H9 (cell line): ENCODE measurements around the gene CDHR2. TPM values are rescaled to one million over a fixed set of nuclear protein-coding genes. Genes with fewer than 3 reads are reported as not detected.

Experiments used
- DNase-seq: peaks from one replicate; pipeline ENCODE4 v3.0.0-alpha.2; 2017
- H2AFZ ChIP-seq: one replicate; pipeline ENCODE4 v1.6.1; 2013; ENCODE audit warnings: mild to moderate bottlenecking, low read length, control low read depth, moderate library complexity
- H2AK5ac ChIP-seq: 2 replicates; pipeline ENCODE4 v1.6.1; 2013; ENCODE audit warnings: low read length, control low read depth, mixed read lengths; ENCODE audit not compliant: insufficient read length
- H2BK120ac ChIP-seq: one replicate; pipeline ENCODE4 v1.6.1; 2013; ENCODE audit warnings: low read depth, mild to moderate bottlenecking, low read length, control low read depth, inconsistent platforms; ENCODE audit not compliant: poor library complexity, severe bottlenecking
- H2BK12ac ChIP-seq: 2 replicates; pipeline ENCODE4 v1.6.1; 2013; ENCODE audit warnings: low read length, control low read depth, mixed read lengths, low read depth; ENCODE audit not compliant: insufficient read length
- H2BK15ac ChIP-seq: 2 replicates; pipeline ENCODE4 v1.6.1; 2013; ENCODE audit warnings: low read depth, low read length, control low read depth
- H2BK20ac ChIP-seq: one replicate; pipeline ENCODE4 v1.6.1; 2013; ENCODE audit warnings: low read depth, mild to moderate bottlenecking, low read length, control low read depth, inconsistent platforms; ENCODE audit not compliant: poor library complexity, severe bottlenecking
- H2BK5ac ChIP-seq: 2 replicates; pipeline ENCODE4 v1.6.1; 2013; ENCODE audit warnings: low read length, control low read depth, mixed read lengths; ENCODE audit not compliant: insufficient read length
- H3K14ac ChIP-seq: 2 replicates; pipeline ENCODE4 v1.6.1; 2013; ENCODE audit warnings: low read length, control low read depth; ENCODE audit not compliant: insufficient read depth
- H3K18ac ChIP-seq: 2 replicates; pipeline ENCODE4 v1.6.1; 2013; ENCODE audit warnings: low read depth, mild to moderate bottlenecking, mixed read lengths, low read length, control low read depth; ENCODE audit not compliant: insufficient read length
- H3K23ac ChIP-seq: 2 replicates; pipeline ENCODE4 v1.6.1; 2013; ENCODE audit warnings: low read length, control low read depth, mixed read lengths, low read depth; ENCODE audit not compliant: insufficient read length
- H3K23me2 ChIP-seq: 2 replicates; pipeline ENCODE4 v1.6.1; 2013; ENCODE audit warnings: low read depth, mild to moderate bottlenecking, mixed read lengths, low read length, control low read depth; ENCODE audit not compliant: insufficient read length, poor library complexity, severe bottlenecking
- H3K27ac ChIP-seq: 2 replicates; pipeline ENCODE4 v1.5.1; 2013; ENCODE audit warnings: low read length, control low read depth, mixed read lengths, low read depth; ENCODE audit not compliant: insufficient read length
- H3K27me3 ChIP-seq: 2 replicates; pipeline ENCODE4 v1.6.1; 2013; ENCODE audit warnings: low read length, control low read depth, inconsistent platforms; ENCODE audit not compliant: insufficient read depth
- H3K4ac ChIP-seq: 2 replicates; pipeline ENCODE4 v1.6.1; 2013; ENCODE audit warnings: low read depth, mild to moderate bottlenecking, control low read depth, inconsistent platforms, low read length, moderate library complexity
- H3K4me1 ChIP-seq: 2 replicates; pipeline ENCODE4 v1.6.1; 2013; ENCODE audit warnings: low read length, control low read depth, inconsistent platforms; ENCODE audit not compliant: insufficient read depth
- H3K4me2 ChIP-seq: 2 replicates; pipeline ENCODE4 v1.6.1; 2013; ENCODE audit warnings: low read length, control low read depth, mixed read lengths; ENCODE audit not compliant: insufficient read length, insufficient read depth
- H3K56ac ChIP-seq: 2 replicates; pipeline ENCODE4 v1.6.1; 2013; ENCODE audit warnings: low read depth, mild to moderate bottlenecking, mixed read lengths, low read length, control low read depth; ENCODE audit not compliant: insufficient read length
- H3K79me1 ChIP-seq: 2 replicates; pipeline ENCODE4 v1.6.1; 2013; ENCODE audit warnings: low read depth, mild to moderate bottlenecking, moderate library complexity, low read length, control low read depth, inconsistent platforms; ENCODE audit not compliant: insufficient read depth, poor library complexity, severe bottlenecking
- H3K79me2 ChIP-seq: 2 replicates; pipeline ENCODE4 v1.6.1; 2013; ENCODE audit warnings: low read length, control low read depth, inconsistent platforms; ENCODE audit not compliant: insufficient read depth
- H3K9ac ChIP-seq: 2 replicates; pipeline ENCODE4 v1.6.1; 2013; ENCODE audit warnings: low read length, control low read depth, mixed read lengths; ENCODE audit not compliant: insufficient read length; ENCODE audit errors: extremely low read depth
- H3K9me3 ChIP-seq: one replicate; pipeline ENCODE4 v1.6.1; 2013; ENCODE audit warnings: low read depth, low read length, inconsistent platforms; ENCODE audit not compliant: control insufficient read depth
- H3T11ph ChIP-seq: one replicate; pipeline ENCODE4 v1.6.1; 2013; ENCODE audit warnings: mild to moderate bottlenecking, low read length, control low read depth, inconsistent platforms
- H4K20me1 ChIP-seq: one replicate; pipeline ENCODE4 v1.6.1; 2013; ENCODE audit not compliant: control insufficient read depth, insufficient read length, insufficient read depth
- H4K5ac ChIP-seq: 2 replicates; pipeline ENCODE4 v1.6.1; 2013; ENCODE audit warnings: low read depth, mild to moderate bottlenecking, mixed read lengths, low read length, control low read depth; ENCODE audit not compliant: insufficient read length
- H4K8ac ChIP-seq: replicated peaks from 2 replicates; pipeline ENCODE4 v1.6.1; 2013; ENCODE audit warnings: low read length, control low read depth, mixed read lengths, low read depth; ENCODE audit not compliant: insufficient read length
- H4K91ac ChIP-seq: 2 replicates; pipeline ENCODE4 v1.6.1; 2013; ENCODE audit warnings: low read depth, mild to moderate bottlenecking, moderate library complexity, mixed read lengths, low read length, control low read depth; ENCODE audit not compliant: insufficient read length
- H3K27ac Mint-ChIP-seq, 3 experiments: 2 replicates in 2 of 3; 3 replicates in 1 of 3; pipeline ENCODE4 v1.8.0; 2020 to 2021; ENCODE audit warnings: mixed read lengths in 3 of 3, mild to moderate bottlenecking in 1 of 3, moderate library complexity in 1 of 3
- H3K27me3 Mint-ChIP-seq: 2 replicates; pipeline ENCODE4 v1.8.0; 2021; ENCODE audit warnings: low read depth, mild to moderate bottlenecking, moderate library complexity, mixed read lengths
- H3K36me3 Mint-ChIP-seq, 3 experiments: 2 replicates in 2 of 3; 3 replicates in 1 of 3; pipeline ENCODE4 v1.8.0; 2020 to 2021; ENCODE audit warnings: low read depth in 3 of 3, mixed read lengths in 3 of 3; ENCODE audit not compliant: insufficient read depth in 1 of 3
- H3K4me1 Mint-ChIP-seq, 2 experiments: 2 replicates each; pipeline ENCODE4 v1.8.0; 2020; ENCODE audit warnings: mixed read lengths in 2 of 2
- H3K4me3 Mint-ChIP-seq, 2 experiments: 2 replicates in 1 of 2; 3 replicates in 1 of 2; pipeline ENCODE4 v1.8.0; 2020 to 2021; ENCODE audit warnings: mild to moderate bottlenecking in 2 of 2, mixed read lengths in 2 of 2, moderate library complexity in 1 of 2
- H3K9me3 Mint-ChIP-seq, 2 experiments: 2 replicates in 1 of 2; 3 replicates in 1 of 2; pipeline ENCODE4 v1.8.0; 2020; ENCODE audit warnings: mild to moderate bottlenecking in 2 of 2, mixed read lengths in 2 of 2, moderate library complexity in 1 of 2
- CTCF ChIP-seq: fragments of 200-600 bp; sonication (generic); conservative IDR thresholded peaks from 3 replicates; pipeline ENCODE4 v1.8.0; 2021; ENCODE audit warnings: antibody characterized with exemption, mild to moderate bottlenecking
- WGBS: extraction: QIAGEN DNeasy Blood & Tissue Kit; methylation state at CpG from one replicate; pipeline ENCODE4 v1.1.7; 2013; ENCODE audit warnings: missing lambda C conversion rate, low lambda C conversion rate, mixed read lengths; ENCODE audit not compliant: insufficient read length; ENCODE audit errors: extremely low coverage; 5-methylcytosine and 5-hydroxymethylcytosine counted together
- total RNA-seq: library from RNA; stranded (reverse); gene quantifications from 2 replicates; pipeline ENCODE4 v1.2.1, GENCODE V29; 2021

Gene CDHR2
- total RNA-seq, 1 experiment from 2014 or later, result 0.90 TPM

GRCh38 chr5:176537554-176538229, 11.4 kb upstream of the CDHR2 start:
- peak overlapping the region; percentile 66; the same call in 1 of the 2 replicates for H3K4ac ChIP-seq
- peaks cover 36% of the 10 kb centered on the region for H3K79me2 ChIP-seq
- peaks cover 3% of the 10 kb centered on the region; the same call in 1 of the 2 replicates for H3K27me3 Mint-ChIP-seq
- H2AK5ac ChIP-seq, result no peak overlapping the region
- H3K4me1 ChIP-seq, result peaks cover 13% of the 10 kb centered on the region; the same call in 1 of the 2 replicates
- H2BK120ac ChIP-seq, result peak overlapping the region; percentile 62
- H3K18ac ChIP-seq, result peak overlapping the region; percentile 97
- no peak overlapping the region for H3K56ac ChIP-seq
- peak overlapping the region; percentile 96 for H4K5ac ChIP-seq
- H3K27me3 ChIP-seq, result no peaks in the 10 kb centered on the region
- H3K9ac ChIP-seq, result peak overlapping the region; percentile 91
- H3T11ph ChIP-seq, result peak overlapping the region; percentile 46
- no peak overlapping the region for H2BK15ac ChIP-seq
- DNase-seq, result peak; percentile 99
- no peak overlapping the region for H4K91ac ChIP-seq
- peaks cover 4% of the 10 kb centered on the region for H4K20me1 ChIP-seq
- H3K4me3 Mint-ChIP-seq, result peak overlapping the region; percentile 92 to 99
- peaks cover 13 to 32% (median 32%) of the 10 kb centered on the region in 3 experiments for H3K36me3 Mint-ChIP-seq
- peak overlapping the region; percentile 95 for H2BK5ac ChIP-seq
- H4K8ac ChIP-seq, result peak overlapping the region; percentile 30
- H3K23me2 ChIP-seq, result peaks cover 18% of the 10 kb centered on the region
- H2BK20ac ChIP-seq, result peak overlapping the region; percentile 49
- H3K4me1 Mint-ChIP-seq, result peaks cover 65 to 70% of the 10 kb centered on the region in 2 experiments
- no CpG with 5 or more reads among the region's 43 CpGs for WGBS
- no peaks in the 10 kb centered on the region for H3K9me3 ChIP-seq
- H3K79me1 ChIP-seq, result peaks cover 3% of the 10 kb centered on the region
- H3K27ac ChIP-seq, result peak overlapping the region; percentile 85
- peak overlapping the region; percentile 99 for H3K14ac ChIP-seq
- no peaks in the 10 kb centered on the region for H3K9me3 Mint-ChIP-seq
- peak overlapping the region; percentile 96 for H2BK12ac ChIP-seq
- H3K23ac ChIP-seq, result no peak overlapping the region
- no peak overlapping the region for H2AFZ ChIP-seq
- H3K4me2 ChIP-seq, result peak overlapping the region; percentile 44
- no peak for TF ChIP-seq CTCF
- peak overlapping the region; percentile 97 to 100 (median 99) for H3K27ac Mint-ChIP-seq
